ENCODE data around the gene TNNI3K.

- TF ChIP-seq, protein P1, sequence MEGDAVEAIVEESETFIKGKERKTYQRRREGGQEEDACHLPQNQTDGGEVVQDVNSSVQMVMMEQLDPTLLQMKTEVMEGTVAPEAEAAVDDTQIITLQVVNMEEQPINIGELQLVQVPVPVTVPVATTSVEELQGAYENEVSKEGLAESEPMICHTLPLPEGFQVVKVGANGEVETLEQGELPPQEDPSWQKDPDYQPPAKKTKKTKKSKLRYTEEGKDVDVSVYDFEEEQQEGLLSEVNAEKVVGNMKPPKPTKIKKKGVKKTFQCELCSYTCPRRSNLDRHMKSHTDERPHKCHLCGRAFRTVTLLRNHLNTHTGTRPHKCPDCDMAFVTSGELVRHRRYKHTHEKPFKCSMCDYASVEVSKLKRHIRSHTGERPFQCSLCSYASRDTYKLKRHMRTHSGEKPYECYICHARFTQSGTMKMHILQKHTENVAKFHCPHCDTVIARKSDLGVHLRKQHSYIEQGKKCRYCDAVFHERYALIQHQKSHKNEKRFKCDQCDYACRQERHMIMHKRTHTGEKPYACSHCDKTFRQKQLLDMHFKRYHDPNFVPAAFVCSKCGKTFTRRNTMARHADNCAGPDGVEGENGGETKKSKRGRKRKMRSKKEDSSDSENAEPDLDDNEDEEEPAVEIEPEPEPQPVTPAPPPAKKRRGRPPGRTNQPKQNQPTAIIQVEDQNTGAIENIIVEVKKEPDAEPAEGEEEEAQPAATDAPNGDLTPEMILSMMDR (IDR thresholded peaks at IDR 0.05 in 2 of 3, conservative IDR thresholded peaks at IDR 0.05 in 1 of 3; ENCODE audit: insufficient read depth in 2 of 3, low read depth in 1 of 3, low read length in 3 of 3), result no peak
- TF ChIP-seq CREM (IDR thresholded peaks at IDR 0.05; ENCODE audit: low read depth) (no peak), GTF2F1 (IDR thresholded peaks at IDR 0.05; ENCODE audit: low read depth, low read length) (no peak), KDM4B (IDR thresholded peaks at IDR 0.05; ENCODE audit: borderline replicate concordance in 2 of 2, low read depth in 1 of 2) (no peak), SOX6 (IDR thresholded peaks at IDR 0.05) (no peak), RBM34 (IDR thresholded peaks at IDR 0.05; ENCODE audit: borderline replicate concordance, insufficient read depth, low read length) (no peak), CHD2 (IDR thresholded peaks at IDR 0.05; ENCODE audit: low read depth, low read length) (no peak), TGIF2 (CRISPR knock-in tag; IDR thresholded peaks at IDR 0.05) (no peak), CBFB (CRISPR knock-in tag; IDR thresholded peaks at IDR 0.05) (no peak), ELF1 (tag; IDR thresholded peaks at IDR 0.05) (no peak), BRCA1 (IDR thresholded peaks at IDR 0.05) (no peak), BRCA1 (CRISPR knock-in tag; IDR thresholded peaks at IDR 0.05) (no peak), ZNF644 (tag; IDR thresholded peaks at IDR 0.05; ENCODE audit: low read depth) (no peak), ZNF232 (CRISPR knock-in tag; IDR thresholded peaks at IDR 0.05) (no peak)
Measured at GRCh38 chr1:74199504-74199903, 35.7 kb upstream of the TNNI3K start.

Measured in K562 (cell line).